Psoas muscle (tissue), 8 donors: ENCODE measurements around the gene CEP350. TPM values are rescaled to one million over a fixed set of nuclear protein-coding genes. Genes with fewer than 3 reads are reported as not detected.

Experiments
- ATAC-seq, 4 donors: fragments of 200-7000 bp; cut with Tn5 transposase; one replicate each; pipeline ENCODE4 v1.9.1; 2020; ENCODE audit warnings: moderate library complexity in 3 of 4, mild to moderate bottlenecking in 2 of 4
- DNase-seq, 2 donors: peaks; one replicate each; pipeline ENCODE4 v3.0.0-alpha.2; 2020
- H3K27ac ChIP-seq: fragments of 200-600 bp; one replicate; pipeline ENCODE4 v1.8.0; 2022
- H3K27me3 ChIP-seq, 3 donors: fragments of 200-600 bp in 1 of 3; one replicate each; pipeline versions ENCODE4 v1.6.1 to v1.8.0; 2013 to 2022; ENCODE audit warnings: low read length in 2 of 3, mild to moderate bottlenecking in 2 of 3, moderate library complexity in 1 of 3; ENCODE audit not compliant: insufficient read depth in 3 of 3
- H3K36me3 ChIP-seq, 2 donors: fragments of 200-600 bp in 1 of 2; one replicate each; pipeline versions ENCODE4 v1.6.1 to v1.8.0; 2013 to 2022; ENCODE audit warnings: low read depth in 1 of 2, mild to moderate bottlenecking in 1 of 2, moderate library complexity in 1 of 2; ENCODE audit not compliant: insufficient read depth in 1 of 2
- H3K4me1 ChIP-seq: fragments of 200-600 bp; one replicate; pipeline ENCODE4 v1.8.0; 2022
- H3K4me3 ChIP-seq: fragments of 200-600 bp; one replicate; pipeline ENCODE4 v1.8.0; 2022; ENCODE audit warnings: mild to moderate bottlenecking
- H3K9me3 ChIP-seq: fragments of 200-600 bp; one replicate; pipeline ENCODE4 v1.8.0; 2022
- CTCF ChIP-seq: fragments of 200-600 bp; IDR thresholded peaks from one replicate; pipeline ENCODE4 v1.8.0; 2022; ENCODE audit warnings: antibody characterized with exemption
- WGBS, 3 donors: extraction: QIAGEN DNeasy Blood & Tissue Kit; methylation state at CpG; one replicate each; pipeline versions ENCODE4 v1.1.6 to v1.1.7; 2013; 5-methylcytosine and 5-hydroxymethylcytosine counted together
- intact Hi-C, 2 donors: fragments of 100-400 bp; cut with DNase I; formaldehyde crosslinking; loops; one replicate each; pipeline versions ENCODE4 v1.11.0 to v1.14.2; 2022
- polyA plus RNA-seq, 3 donors: library from polyadenylated mRNA; stranded (reverse); fragments of 200-250 nt; gene quantifications; one replicate each; pipeline ENCODE4 v1.2.3, GENCODE V29; 2013
- total RNA-seq, 4 donors: library from RNA; stranded (reverse); fragmentation: NEBNext Ultra II Directional in 2 of 4; extraction: Animal tissue kit (Norgen Biotek cat#: 25700) in 2 of 4; gene quantifications; one replicate each; pipeline versions ENCODE4 v1.2.1 to v1.2.4, GENCODE V29; 2021 to 2023
- donor health status: healthy with polysubstance abuse.
- donor health status: DM: no; HTN: no; CAD: no; lungs with moderate emphysema.
- donor health status: Bipolar disorder and iron deficiency.
- donor health status: healthy.
- donor health status: DM: yes; HTN: yes; CAD: no.
- donor health status: DM: no; HTN: no; CAD: no.
- donor health status: DM: no; HTN: no; CAD: no.
- donor health status: DM: yes; HTN: yes; CAD: no.

The CEP350 gene
- total and polyA plus RNA-seq, 7 donors = 5.1 to 65.3 (median 52.8) TPM

- intact Hi-C loops = no loop called here
- Histone ChIP-seq H3K27ac (peak overlapping the region; percentile 95), H3K4me1 (peaks cover 29% of the 10 kb centered on the region), H3K4me3 (peak overlapping the region; percentile 95), H3K27me3 (no peaks in the 10 kb centered on the region), H3K9me3 (no peaks in the 10 kb centered on the region), H3K36me3 (no peaks in the 10 kb centered on the region)
- WGBS, 3 donors = 3 to 6% (median 3%) methylated on average over 24 to 29 of the region's 29 CpGs
- no peak for TF ChIP-seq CTCF
- ATAC-seq = peak; percentile 1 to 27 (median 8)
- DNase-seq = peak in 1 of 2 donors; percentile 30
These were observed 200.6 kb downstream of the CEP350 start for GRCh38 chr1:180155182-180155682.

- Histone ChIP-seq H3K4me3 (peak overlapping the region; percentile 95), H3K27ac (no peak overlapping the region), H3K4me1 (peaks cover 29% of the 10 kb centered on the region), H3K27me3 (no peaks in the 10 kb centered on the region), H3K9me3 (no peaks in the 10 kb centered on the region), H3K36me3 (no peaks in the 10 kb centered on the region)
- DNase-seq (no peak), ATAC-seq (no peak)
- 93 to 97% (median 97%) methylated on average over 4 of the region's 4 CpGs for WGBS, 3 donors
- no peak for TF ChIP-seq CTCF
- intact Hi-C loops = no loop called here
These were observed 201.6 kb downstream of the CEP350 start for GRCh38 chr1:180156201-180156600.

- 85 to 94% (median 87%) methylated on average over 2 of the region's 2 CpGs for WGBS, 3 donors
- H3K9me3 ChIP-seq = no peaks in the 10 kb centered on the region
- no peak for DNase-seq
- no peak for ATAC-seq
- peaks cover 29% of the 10 kb centered on the region for H3K4me1 ChIP-seq
- H3K4me3 ChIP-seq = no peak overlapping the region
- no peaks in the 10 kb centered on the region for H3K27me3 ChIP-seq
- intact Hi-C loops = no loop called here
- H3K27ac ChIP-seq = no peak overlapping the region
- TF ChIP-seq CTCF = no peak
- no peaks in the 10 kb centered on the region for H3K36me3 ChIP-seq
These were observed 202.1 kb downstream of the CEP350 start for GRCh38 chr1:180156631-180157091.

- Histone ChIP-seq H3K36me3 (no peaks in the 10 kb centered on the region), H3K27ac (no peak overlapping the region), H3K4me1 (peaks cover 29% of the 10 kb centered on the region), H3K27me3 (no peaks in the 10 kb centered on the region), H3K4me3 (no peak overlapping the region), H3K9me3 (no peaks in the 10 kb centered on the region)
- no peak for ATAC-seq
- no peak for DNase-seq
- 90 to 94% (median 92%) methylated on average over 4 of the region's 4 CpGs for WGBS, 3 donors
- intact Hi-C loops = no loop called here
- TF ChIP-seq CTCF = no peak
These were observed 202.5 kb downstream of the CEP350 start for GRCh38 chr1:180157108-180157507.

GRCh38 chr1:180157576-180158057, 203.0 kb downstream of the CEP350 start:
- no peaks in the 10 kb centered on the region for H3K36me3 ChIP-seq
- H3K27ac ChIP-seq = no peak overlapping the region
- no peaks in the 10 kb centered on the region for H3K27me3 ChIP-seq
- 60 to 86% (median 68%) methylated on average over 3 of the region's 3 CpGs for WGBS, 3 donors
- H3K9me3 ChIP-seq = no peaks in the 10 kb centered on the region
- DNase-seq (no peak), ATAC-seq (no peak)
- no peak for TF ChIP-seq CTCF
- no peak overlapping the region for H3K4me3 ChIP-seq
- peaks cover 29% of the 10 kb centered on the region for H3K4me1 ChIP-seq
- intact Hi-C loops = no loop called here
